Stimulated activated CD4-positive, alpha-beta T cell treated with anti-CD3 and anti-CD28 coated beads, Interleukin-1b, Interleukin-23, amount 100 ng/mL, for 1 hour (primary cell): Measurements from ENCODE around the gene FAM25A.

Experiments
- DNase-seq, 2 donors: peaks; one replicate each; pipeline ENCODE4 v3.0.0-alpha.2; 2020; ENCODE audit warnings: low read depth in 2 of 2

Gene FAM25A

DNA sequence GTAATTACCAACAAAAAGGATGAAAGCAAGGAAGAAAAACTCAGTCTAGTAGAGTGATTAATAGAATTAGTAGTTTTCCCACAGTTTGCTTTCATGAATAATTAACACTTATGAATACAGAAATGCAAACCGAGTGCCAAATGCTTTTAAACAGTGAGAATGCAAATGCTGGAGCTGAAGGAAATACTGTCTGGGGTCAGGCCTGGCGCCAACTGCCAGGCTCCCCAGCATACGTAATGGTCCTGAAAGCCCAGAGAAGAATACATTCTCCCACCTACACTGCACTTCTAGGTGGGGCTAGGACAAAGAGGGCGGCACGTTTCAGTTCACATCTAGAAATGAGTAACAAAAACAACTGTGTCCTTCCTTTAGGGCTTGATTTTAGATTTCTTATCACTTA, 44.6 kb downstream of the FAM25A start:
- no peak for DNase-seq

DNA sequence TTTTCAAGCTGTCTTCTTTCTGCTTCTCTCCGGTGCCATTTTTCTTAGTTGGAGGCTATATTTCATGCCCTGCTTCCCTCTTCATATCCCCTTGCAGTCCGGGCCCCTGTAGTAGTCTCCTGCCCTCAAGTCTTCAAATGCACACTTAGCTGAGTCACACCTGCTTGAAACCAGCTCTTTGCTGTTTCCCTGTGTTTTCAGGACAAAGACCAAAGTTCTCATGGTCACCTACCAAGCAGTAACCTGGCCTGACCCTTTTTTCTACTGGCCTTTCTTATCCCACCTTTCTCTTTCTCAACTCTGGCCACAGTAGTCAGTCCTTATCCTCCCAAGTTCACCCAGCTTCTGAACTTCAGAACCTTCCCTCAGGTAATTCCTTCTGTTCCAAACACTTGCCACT, 46.1 kb downstream of the FAM25A start:
- no peak for DNase-seq

DNA sequence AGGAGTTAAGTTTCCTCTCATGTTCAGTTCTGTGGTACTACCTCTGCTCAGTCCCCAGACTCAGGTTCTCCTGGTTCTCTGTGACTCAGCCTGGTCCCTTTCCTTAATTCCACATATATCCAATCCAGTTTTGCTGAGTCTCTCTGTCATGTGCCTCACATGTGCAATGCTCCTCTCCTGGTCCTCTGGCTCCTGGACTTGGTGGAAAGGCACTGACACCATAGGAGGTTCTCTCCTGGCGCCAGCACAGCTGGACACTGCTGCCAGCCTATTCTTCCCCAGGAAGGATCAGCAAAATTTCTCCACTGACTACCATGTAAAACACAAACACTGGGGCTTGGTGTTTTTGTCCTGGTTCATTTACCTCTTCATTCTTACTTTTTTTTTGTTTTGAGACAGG, 46.8 kb downstream of the FAM25A start:
- DNase-seq = no peak

DNA sequence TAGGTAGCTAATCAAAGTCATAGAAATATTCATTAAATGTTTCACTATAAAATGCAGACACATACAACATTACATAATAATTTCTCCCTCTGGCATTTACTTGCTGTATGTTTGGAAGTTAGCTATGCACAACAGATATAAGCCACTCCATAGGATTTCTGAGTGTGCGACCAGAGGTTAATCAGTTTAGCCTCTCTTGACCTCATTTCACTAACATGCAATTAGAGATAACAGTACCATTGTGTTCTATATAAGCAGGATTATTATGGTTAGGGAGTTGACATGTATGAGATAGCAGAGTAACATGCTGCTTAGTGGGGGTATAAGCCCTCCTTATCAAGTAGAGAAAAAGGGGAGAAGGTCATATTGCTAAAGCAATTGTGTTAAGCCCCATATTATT, 48.2 kb downstream of the FAM25A start:
- DNase-seq = no peak

DNA sequence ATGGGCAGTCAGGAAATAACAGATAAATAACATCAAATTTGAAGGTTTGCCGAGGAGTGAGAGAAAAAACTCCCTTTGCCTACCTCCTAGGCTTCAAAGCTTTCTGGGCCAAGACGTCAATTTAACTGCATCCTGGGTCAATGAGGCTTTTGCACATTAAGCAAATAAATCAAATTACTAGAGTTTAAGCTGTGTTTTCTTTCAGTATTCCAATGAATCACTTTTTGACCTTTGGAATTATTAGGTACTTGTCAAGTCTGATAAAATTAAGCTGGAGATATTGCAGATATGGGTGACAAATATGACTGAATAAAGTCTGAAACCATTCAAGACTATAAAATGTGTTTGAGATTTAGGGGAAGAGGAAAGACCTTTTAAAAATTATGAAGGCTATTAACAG, 52.4 kb downstream of the FAM25A start:
- no peak for DNase-seq
